Peyer's patch (tissue), 4 donors: Measurements from ENCODE around the gene TRPM6. TPM values are rescaled to one million over a fixed set of nuclear protein-coding genes. Genes with fewer than 3 reads are reported as not detected.

Experiments
- DNase-seq, 3 donors: peaks; one replicate each; pipeline ENCODE4 v3.0.0-alpha.2; 2017 to 2019
- H3K27ac ChIP-seq, 4 donors: fragments of 200-600 bp; sonication (generic); one replicate each; pipeline ENCODE4 v1.5.1; 2016 to 2019
- H3K27me3 ChIP-seq, 2 donors: fragments of 200-600 bp; sonication (generic); one replicate each; pipeline ENCODE4 v1.5.1; 2019
- H3K36me3 ChIP-seq, 3 donors: fragments of 200-600 bp; sonication (generic); one replicate each; pipeline ENCODE4 v1.5.1; 2016 to 2019
- H3K4me1 ChIP-seq, 4 donors: fragments of 200-600 bp; sonication (generic); one replicate each; pipeline ENCODE4 v1.5.1; 2016 to 2019
- H3K4me3 ChIP-seq, 4 donors: fragments of 200-600 bp; sonication (generic); 1 replicate in 3 of 4; 2 replicates in 1 of 4; pipeline ENCODE4 v1.5.1; 2016 to 2019; ENCODE audit warnings: mild to moderate bottlenecking in 1 of 4
- H3K9me3 ChIP-seq, 4 donors: fragments of 200-600 bp; sonication (generic); one replicate each; pipeline ENCODE4 v1.5.1; 2016 to 2019; ENCODE audit warnings: mild to moderate bottlenecking in 1 of 4
- POLR2A ChIP-seq, 2 donors: fragments of 450-650 bp; IDR thresholded peaks; one replicate each; pipeline ENCODE4 v1.5.1; 2017; ENCODE audit warnings: antibody characterized with exemption in 2 of 2, mild to moderate bottlenecking in 2 of 2, moderate library complexity in 2 of 2
- total RNA-seq, 4 donors: library from RNA; depleted of rRNA; stranded (reverse); fragments of >200 nt; gene quantifications; one replicate each; pipeline ENCODE4 v1.1.0, GENCODE V29; 2016
- TF ChIP-seq, protein P1 (sequence below), 6 experiments: fragments of 450-650 bp in 4 of 6; fragments of 200-600 bp in 2 of 6; sonication (generic) in 1 of 6; IDR thresholded peaks; one replicate each; pipeline ENCODE4 v1.5.1; 2017 to 2019; ENCODE audit warnings: antibody characterized with exemption in 6 of 6, mild to moderate bottlenecking in 3 of 6, moderate library complexity in 1 of 6

TRPM6 gene, protein sequence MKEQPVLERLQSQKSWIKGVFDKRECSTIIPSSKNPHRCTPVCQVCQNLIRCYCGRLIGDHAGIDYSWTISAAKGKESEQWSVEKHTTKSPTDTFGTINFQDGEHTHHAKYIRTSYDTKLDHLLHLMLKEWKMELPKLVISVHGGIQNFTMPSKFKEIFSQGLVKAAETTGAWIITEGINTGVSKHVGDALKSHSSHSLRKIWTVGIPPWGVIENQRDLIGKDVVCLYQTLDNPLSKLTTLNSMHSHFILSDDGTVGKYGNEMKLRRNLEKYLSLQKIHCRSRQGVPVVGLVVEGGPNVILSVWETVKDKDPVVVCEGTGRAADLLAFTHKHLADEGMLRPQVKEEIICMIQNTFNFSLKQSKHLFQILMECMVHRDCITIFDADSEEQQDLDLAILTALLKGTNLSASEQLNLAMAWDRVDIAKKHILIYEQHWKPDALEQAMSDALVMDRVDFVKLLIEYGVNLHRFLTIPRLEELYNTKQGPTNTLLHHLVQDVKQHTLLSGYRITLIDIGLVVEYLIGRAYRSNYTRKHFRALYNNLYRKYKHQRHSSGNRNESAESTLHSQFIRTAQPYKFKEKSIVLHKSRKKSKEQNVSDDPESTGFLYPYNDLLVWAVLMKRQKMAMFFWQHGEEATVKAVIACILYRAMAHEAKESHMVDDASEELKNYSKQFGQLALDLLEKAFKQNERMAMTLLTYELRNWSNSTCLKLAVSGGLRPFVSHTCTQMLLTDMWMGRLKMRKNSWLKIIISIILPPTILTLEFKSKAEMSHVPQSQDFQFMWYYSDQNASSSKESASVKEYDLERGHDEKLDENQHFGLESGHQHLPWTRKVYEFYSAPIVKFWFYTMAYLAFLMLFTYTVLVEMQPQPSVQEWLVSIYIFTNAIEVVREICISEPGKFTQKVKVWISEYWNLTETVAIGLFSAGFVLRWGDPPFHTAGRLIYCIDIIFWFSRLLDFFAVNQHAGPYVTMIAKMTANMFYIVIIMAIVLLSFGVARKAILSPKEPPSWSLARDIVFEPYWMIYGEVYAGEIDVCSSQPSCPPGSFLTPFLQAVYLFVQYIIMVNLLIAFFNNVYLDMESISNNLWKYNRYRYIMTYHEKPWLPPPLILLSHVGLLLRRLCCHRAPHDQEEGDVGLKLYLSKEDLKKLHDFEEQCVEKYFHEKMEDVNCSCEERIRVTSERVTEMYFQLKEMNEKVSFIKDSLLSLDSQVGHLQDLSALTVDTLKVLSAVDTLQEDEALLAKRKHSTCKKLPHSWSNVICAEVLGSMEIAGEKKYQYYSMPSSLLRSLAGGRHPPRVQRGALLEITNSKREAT (N-terminal part only)
- total RNA-seq: 10 to 100 TPM in 2 of 4 donors, 1 to 10 TPM in 2; 3.3 to 25.1 (median 16.2) TPM

DNA sequence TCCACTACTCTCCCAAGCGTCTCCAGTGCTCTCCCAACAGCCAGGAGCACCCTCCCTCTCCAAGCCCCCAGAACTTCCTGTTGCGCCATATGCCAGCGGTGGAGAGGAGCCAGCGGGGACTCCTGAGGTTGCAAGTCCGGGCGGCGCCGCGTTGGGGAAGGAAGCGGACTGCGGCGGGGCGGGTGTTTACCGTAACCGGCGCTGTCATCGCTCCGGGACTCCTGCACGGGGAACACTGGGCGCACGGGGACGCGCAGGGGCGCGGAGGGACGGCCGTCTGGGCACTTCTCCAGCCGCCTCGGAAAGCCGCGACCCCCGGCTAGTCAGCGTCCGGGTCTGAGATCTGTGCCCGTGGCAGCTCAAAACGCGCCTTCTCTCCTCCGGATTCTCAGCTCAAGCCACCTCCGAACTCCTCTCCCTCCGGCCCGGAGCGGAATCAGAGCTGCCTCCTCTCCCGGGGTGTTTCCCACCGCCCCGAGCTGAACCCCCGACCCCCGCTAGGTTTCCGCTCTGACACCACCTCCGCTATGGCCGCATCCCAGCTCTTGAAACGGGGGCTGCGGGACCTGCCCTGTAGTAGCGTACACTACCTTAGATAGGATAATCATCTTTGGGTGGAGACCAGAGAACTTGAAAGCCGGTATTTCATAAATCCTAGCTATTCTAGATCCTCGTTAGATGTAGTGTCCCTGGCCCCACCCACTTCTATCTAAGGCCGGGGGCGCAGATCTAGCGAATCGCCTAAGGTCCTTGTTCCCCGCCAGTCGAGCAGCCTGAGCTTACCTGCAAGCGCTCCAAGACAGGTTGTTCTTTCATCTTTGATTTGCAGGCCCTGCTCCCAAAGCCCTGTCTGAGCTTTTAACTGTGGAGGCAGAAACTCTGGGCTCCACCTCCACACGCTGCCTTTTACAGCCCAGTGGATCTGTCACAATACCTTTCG is at the start of gene TRPM6:
TRPM6 (minus strand) TSS at position 881 of the 940 bp plus-strand sequence; CDS start at position 816, 65 bp downstream.
- TF ChIP-seq, protein P1, sequence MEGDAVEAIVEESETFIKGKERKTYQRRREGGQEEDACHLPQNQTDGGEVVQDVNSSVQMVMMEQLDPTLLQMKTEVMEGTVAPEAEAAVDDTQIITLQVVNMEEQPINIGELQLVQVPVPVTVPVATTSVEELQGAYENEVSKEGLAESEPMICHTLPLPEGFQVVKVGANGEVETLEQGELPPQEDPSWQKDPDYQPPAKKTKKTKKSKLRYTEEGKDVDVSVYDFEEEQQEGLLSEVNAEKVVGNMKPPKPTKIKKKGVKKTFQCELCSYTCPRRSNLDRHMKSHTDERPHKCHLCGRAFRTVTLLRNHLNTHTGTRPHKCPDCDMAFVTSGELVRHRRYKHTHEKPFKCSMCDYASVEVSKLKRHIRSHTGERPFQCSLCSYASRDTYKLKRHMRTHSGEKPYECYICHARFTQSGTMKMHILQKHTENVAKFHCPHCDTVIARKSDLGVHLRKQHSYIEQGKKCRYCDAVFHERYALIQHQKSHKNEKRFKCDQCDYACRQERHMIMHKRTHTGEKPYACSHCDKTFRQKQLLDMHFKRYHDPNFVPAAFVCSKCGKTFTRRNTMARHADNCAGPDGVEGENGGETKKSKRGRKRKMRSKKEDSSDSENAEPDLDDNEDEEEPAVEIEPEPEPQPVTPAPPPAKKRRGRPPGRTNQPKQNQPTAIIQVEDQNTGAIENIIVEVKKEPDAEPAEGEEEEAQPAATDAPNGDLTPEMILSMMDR (IDR thresholded peaks at IDR 0.05): no peak
- peak in 1 of 2 donors; percentile 30 for TF ChIP-seq POLR2A (IDR thresholded peaks at IDR 0.05)
- Histone ChIP-seq H3K4me1 (peaks cover 0 to 1% (median 0%) of the 10 kb centered on the region in 4 donors), H3K9me3 (no peaks in the 10 kb centered on the region), H3K4me3 (peak within 1 kb of the TSS; percentile 36 to 67 (median 54)), H3K36me3 (no peaks in the 10 kb centered on the region), H3K27me3 (no peaks in the 10 kb centered on the region), H3K27ac (peak within 1 kb of the TSS in 3 of 4 donors; percentile 53 to 78 (median 71))
- DNase-seq: peak; percentile 19 to 86 (median 85)

DNA sequence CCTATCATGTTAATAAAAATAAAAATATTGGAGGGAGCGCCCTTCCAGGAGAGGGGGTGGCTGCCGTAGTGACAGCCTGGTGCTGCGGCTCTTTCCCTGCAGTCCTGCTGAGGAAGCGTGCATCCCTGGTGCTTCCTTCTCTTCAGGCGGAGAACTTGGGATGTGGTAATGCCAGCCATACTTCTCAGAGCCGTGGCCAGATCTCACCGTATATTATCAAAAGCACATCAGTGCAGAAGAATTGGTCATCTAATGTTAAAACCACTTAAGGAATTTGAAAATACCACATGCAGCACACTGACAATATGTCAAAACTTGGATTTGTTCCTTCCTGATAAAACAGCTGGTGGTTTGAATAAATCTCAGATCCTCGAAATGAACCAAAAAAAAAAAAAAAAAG is 47.3 kb upstream of the TRPM6 start:
- no peaks in the 10 kb centered on the region for H3K36me3 ChIP-seq
- no peak for TF ChIP-seq POLR2A (IDR thresholded peaks at IDR 0.05)
- TF ChIP-seq, protein P1 (IDR thresholded peaks at IDR 0.05): no peak
- H3K27ac ChIP-seq: no peak overlapping the region
- peaks cover 0 to 9% (median 0%) of the 10 kb centered on the region in 4 donors for H3K9me3 ChIP-seq
- no peak for DNase-seq
- no peaks in the 10 kb centered on the region for H3K4me1 ChIP-seq
- H3K4me3 ChIP-seq: no peak overlapping the region
- no peaks in the 10 kb centered on the region for H3K27me3 ChIP-seq

DNA sequence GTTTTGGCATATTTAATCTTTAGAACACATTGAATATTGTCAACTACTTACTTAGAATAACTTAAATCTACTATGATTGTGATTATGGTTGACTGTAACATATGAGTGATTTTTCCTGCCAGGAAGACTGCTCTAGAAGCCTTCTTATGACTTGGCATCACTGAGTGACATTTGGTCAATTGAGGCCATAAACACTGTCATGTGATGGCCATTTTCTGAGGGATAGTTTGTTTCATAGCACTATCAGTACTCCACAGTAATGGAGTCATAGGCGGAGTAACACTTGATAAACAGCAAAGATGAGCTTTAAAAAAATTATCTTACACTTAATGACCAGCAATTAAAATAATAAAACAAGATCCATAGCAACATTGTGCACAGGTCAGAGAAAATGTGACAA is 34.0 kb upstream of the TRPM6 start:
- Histone ChIP-seq H3K27ac (peak overlapping the region in 2 of 4 donors; percentile 50 to 69), H3K4me1 (no peaks in the 10 kb centered on the region), H3K4me3 (no peak overlapping the region), H3K27me3 (no peaks in the 10 kb centered on the region), H3K36me3 (no peaks in the 10 kb centered on the region), H3K9me3 (no peaks in the 10 kb centered on the region)
- peak in 1 of 3 donors; percentile 59 for DNase-seq
- TF ChIP-seq, protein P1 (IDR thresholded peaks at IDR 0.05): no peak
- TF ChIP-seq POLR2A (IDR thresholded peaks at IDR 0.05): no peak

DNA sequence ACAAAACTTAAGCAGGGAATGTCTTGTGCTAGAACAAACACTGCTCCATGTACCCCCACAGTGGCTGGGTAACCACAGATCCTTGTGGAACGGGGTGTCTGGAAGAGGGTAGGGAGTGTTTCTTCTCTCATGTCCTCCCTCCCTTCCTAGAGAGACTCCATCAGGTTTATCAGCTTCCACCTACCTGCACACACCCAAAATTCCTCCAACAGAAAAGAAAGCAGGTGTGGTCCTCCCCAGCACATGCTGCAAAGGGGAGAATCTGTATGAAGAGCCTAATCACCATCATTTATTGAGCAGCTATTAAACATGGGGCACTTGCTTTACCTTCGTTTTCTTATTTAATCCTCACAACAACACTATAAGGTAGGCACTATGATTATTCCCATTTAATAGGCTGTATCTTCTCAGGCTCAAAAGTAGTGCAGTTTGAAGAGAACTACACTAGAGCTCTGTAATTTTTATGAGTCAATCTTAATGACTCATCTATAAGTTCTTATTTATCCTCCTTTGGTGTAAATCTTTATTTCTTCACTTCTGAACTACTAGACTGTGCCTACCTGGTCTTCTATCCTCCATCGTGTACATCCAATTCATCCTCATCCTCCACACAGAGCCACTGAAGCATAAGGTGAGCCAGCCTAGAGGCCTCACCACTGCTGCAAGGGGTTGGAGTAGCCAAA is 33.4 kb upstream of the TRPM6 start:
- TF ChIP-seq POLR2A (IDR thresholded peaks at IDR 0.05): no peak
- TF ChIP-seq, protein P1 (IDR thresholded peaks at IDR 0.05): no peak
- Histone ChIP-seq H3K4me3 (no peak overlapping the region), H3K27me3 (no peaks in the 10 kb centered on the region), H3K9me3 (no peaks in the 10 kb centered on the region), H3K27ac (peak overlapping the region in 2 of 4 donors; percentile 50 to 69), H3K4me1 (no peaks in the 10 kb centered on the region), H3K36me3 (no peaks in the 10 kb centered on the region)
- DNase-seq: no peak
